ENCODE data around the gene ZXDC.

- TF ChIP-seq CTCF (IDR thresholded peaks at IDR 0.05; ENCODE audit: extremely low read depth in 1 of 2, insufficient read depth in 1 of 2, low read depth in 1 of 2, low read length in 2 of 2) (no peak), POLR2AphosphoS5 (IDR thresholded peaks at IDR 0.05; ENCODE audit: insufficient read depth, low read depth, low read length) (no peak), EZH2 (IDR thresholded peaks at IDR 0.05; ENCODE audit: borderline replicate concordance, low read depth, low read length, severe bottlenecking) (no peak), POLR2A (IDR thresholded peaks at IDR 0.05; ENCODE audit: low read depth, low read length) (no peak), MYC (IDR thresholded peaks at IDR 0.05; ENCODE audit: low read depth, low read length) (no peak)
Observed at GRCh38 chr3:126493051-126493450, 17.4 kb upstream of the ZXDC start.

Data from endothelial cell of umbilical vein (primary cell).